Mammary epithelial cell (primary cell): ENCODE measurements around the gene MICA.

Experiments
- EZH2 ChIP-seq: IDR thresholded peaks from 2 replicates; pipeline ENCODE4 v1.6.1; 2012; ENCODE audit warnings: low read length, inconsistent platforms, borderline replicate concordance
- TF ChIP-seq, protein P1 (sequence below), 2 donors: IDR thresholded peaks in 1 of 2; conservative IDR thresholded peaks in 1 of 2; 2 replicates each; pipeline ENCODE4 v1.5.1; 2011 to 2012; ENCODE audit warnings: inconsistent platforms in 2 of 2, low read length in 2 of 2, mild to moderate bottlenecking in 2 of 2, control low read depth in 1 of 2, low read depth in 1 of 2; ENCODE audit not compliant: insufficient read depth in 1 of 2; ENCODE audit errors: extremely low read depth in 1 of 2

DNA sequence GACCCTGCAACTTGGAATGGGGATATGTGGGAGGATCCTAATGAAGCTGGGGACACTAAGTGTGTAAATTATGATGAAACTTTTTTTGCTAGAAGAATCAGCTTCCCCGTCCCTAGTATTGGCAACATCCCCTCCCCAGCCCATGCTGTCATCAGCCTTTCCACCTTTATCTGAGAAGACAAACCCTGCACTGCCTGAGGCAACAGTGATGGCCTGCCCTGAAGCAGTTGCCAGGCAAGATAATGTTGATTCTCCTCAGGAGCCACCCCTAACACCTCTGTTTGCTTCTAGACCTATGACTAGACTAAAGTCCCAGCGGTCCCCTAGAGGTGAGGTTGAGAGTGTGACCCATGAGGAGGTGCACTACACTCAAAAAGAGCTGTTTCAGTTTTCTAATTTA is 27.1 kb downstream of the MICA start:
- TF ChIP-seq, protein P1, sequence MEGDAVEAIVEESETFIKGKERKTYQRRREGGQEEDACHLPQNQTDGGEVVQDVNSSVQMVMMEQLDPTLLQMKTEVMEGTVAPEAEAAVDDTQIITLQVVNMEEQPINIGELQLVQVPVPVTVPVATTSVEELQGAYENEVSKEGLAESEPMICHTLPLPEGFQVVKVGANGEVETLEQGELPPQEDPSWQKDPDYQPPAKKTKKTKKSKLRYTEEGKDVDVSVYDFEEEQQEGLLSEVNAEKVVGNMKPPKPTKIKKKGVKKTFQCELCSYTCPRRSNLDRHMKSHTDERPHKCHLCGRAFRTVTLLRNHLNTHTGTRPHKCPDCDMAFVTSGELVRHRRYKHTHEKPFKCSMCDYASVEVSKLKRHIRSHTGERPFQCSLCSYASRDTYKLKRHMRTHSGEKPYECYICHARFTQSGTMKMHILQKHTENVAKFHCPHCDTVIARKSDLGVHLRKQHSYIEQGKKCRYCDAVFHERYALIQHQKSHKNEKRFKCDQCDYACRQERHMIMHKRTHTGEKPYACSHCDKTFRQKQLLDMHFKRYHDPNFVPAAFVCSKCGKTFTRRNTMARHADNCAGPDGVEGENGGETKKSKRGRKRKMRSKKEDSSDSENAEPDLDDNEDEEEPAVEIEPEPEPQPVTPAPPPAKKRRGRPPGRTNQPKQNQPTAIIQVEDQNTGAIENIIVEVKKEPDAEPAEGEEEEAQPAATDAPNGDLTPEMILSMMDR (conservative IDR thresholded peaks at IDR 0.05 in 1 of 2, IDR thresholded peaks at IDR 0.05 in 1 of 2; ENCODE audit: extremely low read depth in 1 of 2, insufficient read depth in 1 of 2, low read depth in 1 of 2, low read length in 2 of 2), result no peak
- no peak for TF ChIP-seq EZH2
